CD14-positive monocyte (primary cell): ENCODE results near the gene SNUPN. TPM values are rescaled to one million over a fixed set of nuclear protein-coding genes. Genes with fewer than 3 reads are reported as not detected.

Source experiments
- DNase-seq, 3 donors: peaks; one replicate each; pipeline ENCODE4 v3.0.0-alpha.2; 2011 to 2022
- H2AFZ ChIP-seq: 2 replicates; pipeline ENCODE4 v1.6.0; 2012; ENCODE audit warnings: mild to moderate bottlenecking, low read depth, low read length, inconsistent platforms; ENCODE audit not compliant: insufficient read depth, poor library complexity, severe bottlenecking
- H3K27ac ChIP-seq, 2 donors: 1 replicate in 1 of 2; 2 replicates in 1 of 2; pipeline ENCODE4 v1.5.1; 2012 to 2013; ENCODE audit warnings: low read length in 2 of 2, control low read depth in 1 of 2, inconsistent platforms in 1 of 2, low read depth in 1 of 2, mild to moderate bottlenecking in 1 of 2
- H3K27me3 ChIP-seq, 2 donors: one replicate each; pipeline versions ENCODE4 v1.6.0 to v1.6.1; 2011 to 2013; ENCODE audit warnings: low read length in 2 of 2; ENCODE audit not compliant: control insufficient read depth in 2 of 2, insufficient read depth in 2 of 2
- H3K36me3 ChIP-seq, 2 donors: replicated peaks in 1 of 2; 1 replicate in 1 of 2; 2 replicates in 1 of 2; pipeline versions ENCODE4 v1.5.1 to v1.6.1; 2012 to 2013; ENCODE audit warnings: low read length in 2 of 2, control low read depth in 1 of 2, inconsistent platforms in 1 of 2, mild to moderate bottlenecking in 1 of 2; ENCODE audit not compliant: insufficient read depth in 2 of 2, control insufficient read depth in 1 of 2
- H3K4me1 ChIP-seq, 2 donors: 1 replicate in 1 of 2; 2 replicates in 1 of 2; pipeline versions ENCODE4 v1.5.1 to v1.6.1; 2012 to 2013; ENCODE audit warnings: low read length in 2 of 2, control low read depth in 1 of 2, inconsistent platforms in 1 of 2, mild to moderate bottlenecking in 1 of 2, moderate library complexity in 1 of 2; ENCODE audit not compliant: insufficient read depth in 2 of 2, control insufficient read depth in 1 of 2
- H3K4me2 ChIP-seq: replicated peaks from 2 replicates; pipeline ENCODE3; 2012; ENCODE audit warnings: low read length, moderate library complexity, mild to moderate bottlenecking; ENCODE audit not compliant: poor library complexity, severe bottlenecking; ENCODE audit errors: extremely low read depth
- H3K4me3 ChIP-seq, 3 experiments: fragments of 200-600 bp in 1 of 3; sonication (generic) in 1 of 3; replicated peaks in 1 of 3; 1 replicate in 2 of 3; 2 replicates in 1 of 3; pipeline ENCODE4 v1.5.1; 2011 to 2013; ENCODE audit warnings: low read length in 3 of 3, mild to moderate bottlenecking in 3 of 3, control low read depth in 2 of 3, low read depth in 2 of 3, inconsistent platforms in 1 of 3, moderate library complexity in 1 of 3
- H3K79me2 ChIP-seq: 2 replicates; pipeline ENCODE4 v1.6.0; 2012; ENCODE audit warnings: mild to moderate bottlenecking, control low read depth, inconsistent platforms, low read length, moderate library complexity; ENCODE audit not compliant: insufficient read depth
- H3K9ac ChIP-seq: 2 replicates; pipeline ENCODE4 v1.6.0; 2017; ENCODE audit warnings: low read length, mild to moderate bottlenecking; ENCODE audit not compliant: insufficient read depth, poor library complexity, severe bottlenecking
- H3K9me3 ChIP-seq, 2 donors: replicated peaks in 1 of 2; 1 replicate in 1 of 2; 2 replicates in 1 of 2; pipeline versions ENCODE4 v1.5.1 to v1.6.1; 2012 to 2013; ENCODE audit warnings: low read length in 2 of 2, control low read depth in 1 of 2; ENCODE audit not compliant: control insufficient read depth in 1 of 2, insufficient read depth in 1 of 2
- H4K20me1 ChIP-seq: 2 replicates; pipeline ENCODE4 v1.6.0; 2012; ENCODE audit warnings: mild to moderate bottlenecking, low read length, control low read depth, moderate library complexity; ENCODE audit not compliant: insufficient read depth
- H3K27ac Mint-ChIP-seq, 7 donors: one replicate each; pipeline ENCODE4 v1.8.0; 2020; ENCODE audit warnings: mild to moderate bottlenecking in 7 of 7, mixed read lengths in 7 of 7, moderate library complexity in 6 of 7, inconsistent platforms in 2 of 7
- H3K27me3 Mint-ChIP-seq, 3 donors: one replicate each; pipeline ENCODE4 v1.8.0; 2021 to 2022; ENCODE audit warnings: low read depth in 3 of 3, mild to moderate bottlenecking in 3 of 3, mixed read lengths in 3 of 3, moderate library complexity in 3 of 3, inconsistent platforms in 1 of 3
- H3K36me3 Mint-ChIP-seq, 2 donors: one replicate each; pipeline ENCODE4 v1.8.0; 2020; ENCODE audit warnings: mixed read lengths in 2 of 2, inconsistent platforms in 1 of 2, mild to moderate bottlenecking in 1 of 2
- H3K4me1 Mint-ChIP-seq: one replicate; pipeline ENCODE4 v1.8.0; 2020; ENCODE audit warnings: mild to moderate bottlenecking, mixed read lengths
- H3K4me3 Mint-ChIP-seq, 2 donors: one replicate each; pipeline ENCODE4 v1.8.0; 2020; ENCODE audit warnings: mild to moderate bottlenecking in 2 of 2, mixed read lengths in 2 of 2, moderate library complexity in 1 of 2
- H3K9me3 Mint-ChIP-seq, 7 donors: one replicate each; pipeline ENCODE4 v1.8.0; 2020 to 2022; ENCODE audit warnings: mixed read lengths in 7 of 7, mild to moderate bottlenecking in 6 of 7, moderate library complexity in 6 of 7, inconsistent platforms in 2 of 7
- WGBS: methylation state at CpG from one replicate; pipeline ENCODE4 v1.1.5; 2013; ENCODE audit warnings: missing lambda C conversion rate; ENCODE audit not compliant: insufficient coverage; 5-methylcytosine and 5-hydroxymethylcytosine counted together
- intact Hi-C, 2 donors: fragments of 100-400 bp; cut with micrococcal nuclease; formaldehyde crosslinking; loops; one replicate each; pipeline versions ENCODE4 v1.15.0 to v1.15.1; 2023
- polyA plus RNA-seq, 3 donors: library from polyadenylated mRNA; depleted of rRNA in 1 of 3; unstranded in 2 of 3; stranded (reverse) in 1 of 3; fragments of 300-500 nt in 2 of 3; fragments of >200 nt in 1 of 3; fragmentation: Illumina TruSeq in 2 of 3; gene quantifications; 1 replicate in 2 of 3; 2 replicates in 1 of 3; pipeline ENCODE4 v1.2.3, GENCODE V29; 2012 to 2021
- TF ChIP-seq, protein P1 (sequence below): fragments of 200-600 bp; IDR thresholded peaks from one replicate; pipeline ENCODE4 v1.8.0; 2022; ENCODE audit warnings: antibody characterized with exemption, mild to moderate bottlenecking

Gene SNUPN
- polyA plus RNA-seq, 3 donors: 11.7 to 31.8 (median 29.3) TPM

- peaks cover 90% of the 10 kb centered on the region for H4K20me1 ChIP-seq
- Mint-ChIP-seq H3K9me3 (no peaks in the 10 kb centered on the region), H3K4me1 (peaks cover 34% of the 10 kb centered on the region)
Measured at GRCh38 chr15:75570126-75570845, 55.2 kb downstream of the SNUPN start.

GRCh38 chr15:75565062-75565970 lies 60.2 kb downstream of the SNUPN start:
- Histone ChIP-seq H3K27ac (no peak overlapping the region), H3K27me3 (no peaks in the 10 kb centered on the region), H3K4me2 (no peak overlapping the region), H3K9ac (no peak overlapping the region), H4K20me1 (peaks cover 81% of the 10 kb centered on the region), H3K79me2 (peaks cover 93% of the 10 kb centered on the region), H3K9me3 (no peaks in the 10 kb centered on the region), H3K4me1 (peaks cover 0 to 3% of the 10 kb centered on the region in 2 donors), H3K4me3 (no peak overlapping the region), H3K36me3 (peaks cover 3 to 4% of the 10 kb centered on the region in 2 donors), H2AFZ (no peak overlapping the region)
- TF ChIP-seq, protein P1, sequence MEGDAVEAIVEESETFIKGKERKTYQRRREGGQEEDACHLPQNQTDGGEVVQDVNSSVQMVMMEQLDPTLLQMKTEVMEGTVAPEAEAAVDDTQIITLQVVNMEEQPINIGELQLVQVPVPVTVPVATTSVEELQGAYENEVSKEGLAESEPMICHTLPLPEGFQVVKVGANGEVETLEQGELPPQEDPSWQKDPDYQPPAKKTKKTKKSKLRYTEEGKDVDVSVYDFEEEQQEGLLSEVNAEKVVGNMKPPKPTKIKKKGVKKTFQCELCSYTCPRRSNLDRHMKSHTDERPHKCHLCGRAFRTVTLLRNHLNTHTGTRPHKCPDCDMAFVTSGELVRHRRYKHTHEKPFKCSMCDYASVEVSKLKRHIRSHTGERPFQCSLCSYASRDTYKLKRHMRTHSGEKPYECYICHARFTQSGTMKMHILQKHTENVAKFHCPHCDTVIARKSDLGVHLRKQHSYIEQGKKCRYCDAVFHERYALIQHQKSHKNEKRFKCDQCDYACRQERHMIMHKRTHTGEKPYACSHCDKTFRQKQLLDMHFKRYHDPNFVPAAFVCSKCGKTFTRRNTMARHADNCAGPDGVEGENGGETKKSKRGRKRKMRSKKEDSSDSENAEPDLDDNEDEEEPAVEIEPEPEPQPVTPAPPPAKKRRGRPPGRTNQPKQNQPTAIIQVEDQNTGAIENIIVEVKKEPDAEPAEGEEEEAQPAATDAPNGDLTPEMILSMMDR: no peak
- H3K9me3 Mint-ChIP-seq: no peaks in the 10 kb centered on the region
- no CpG with 5 or more reads among the region's 3 CpGs for WGBS
- H3K4me1 Mint-ChIP-seq: peaks cover 5% of the 10 kb centered on the region
- H3K27me3 Mint-ChIP-seq: no peaks in the 10 kb centered on the region
- peaks cover 12 to 40% of the 10 kb centered on the region in 2 donors for H3K36me3 Mint-ChIP-seq
- no peak overlapping the region for H3K27ac Mint-ChIP-seq
- intact Hi-C loops: no loop called here
- H3K4me3 Mint-ChIP-seq: no peak overlapping the region
- no peak for DNase-seq

More at GRCh38 chr15:75570126-75570845, 55.2 kb downstream of the SNUPN start:
- H3K9ac ChIP-seq: no peak overlapping the region
- H3K27ac ChIP-seq: peak overlapping the region in 1 of 2 donors; percentile 41
- TF ChIP-seq, protein P1: no peak
- peaks cover 5 to 32% of the 10 kb centered on the region in 2 donors for H3K36me3 Mint-ChIP-seq
- no peaks in the 10 kb centered on the region for H3K27me3 Mint-ChIP-seq
- no peak overlapping the region for H2AFZ ChIP-seq
- H3K4me3 Mint-ChIP-seq: no peak overlapping the region
- no peak for DNase-seq
- intact Hi-C loops: no loop called here
- H3K4me1 ChIP-seq: peaks cover 17 to 34% of the 10 kb centered on the region in 2 donors
- WGBS: 20% methylated on average over 1 of the region's 8 CpGs
- no peaks in the 10 kb centered on the region for H3K27me3 ChIP-seq
- H3K79me2 ChIP-seq: peaks cover 94% of the 10 kb centered on the region
- peaks cover 0 to 4% of the 10 kb centered on the region in 2 donors for H3K36me3 ChIP-seq
- H3K27ac Mint-ChIP-seq: peak overlapping the region in 1 of 7 donors; percentile 1
- H3K9me3 ChIP-seq: no peaks in the 10 kb centered on the region
- no peak overlapping the region for H3K4me2 ChIP-seq
- no peak overlapping the region for H3K4me3 ChIP-seq
